HG03064 (cell line): Measurements from ENCODE around the gene FYCO1.

ENCODE experiments used
- ATAC-seq: cut with Tn5 transposase; IDR thresholded peaks from one replicate; pipeline ENCODE4 v1.9.1; 2021; ENCODE audit warnings: low read depth; ENCODE audit not compliant: unreplicated experiment

Gene FYCO1

GRCh38 chr3:45966950-45967640, 28.5 kb downstream of the FYCO1 start:
- ATAC-seq: no peak

GRCh38 chr3:45966371-45966791, 29.2 kb downstream of the FYCO1 start:
- no peak for ATAC-seq

- no peak for ATAC-seq
Observed at GRCh38 chr3:45965653-45966052, 30.0 kb downstream of the FYCO1 start.

- no peak for ATAC-seq
Observed at GRCh38 chr3:45965253-45965652, 30.4 kb downstream of the FYCO1 start.

- ATAC-seq: no peak
Observed at GRCh38 chr3:45964139-45964538, 31.5 kb downstream of the FYCO1 start.

GRCh38 chr3:45962033-45962432, 33.6 kb downstream of the FYCO1 start:
- no peak for ATAC-seq

- no peak for ATAC-seq
Observed at GRCh38 chr3:45960289-45960688, 35.3 kb downstream of the FYCO1 start.

- ATAC-seq: no peak
Observed at GRCh38 chr3:45959201-45959600, 36.4 kb downstream of the FYCO1 start.

- no peak for ATAC-seq
Observed at GRCh38 chr3:45958321-45958791, 37.3 kb downstream of the FYCO1 start.

- no peak for ATAC-seq
Observed at GRCh38 chr3:45957586-45957985, 38.0 kb downstream of the FYCO1 start.

- no peak for ATAC-seq
Observed at GRCh38 chr3:45955706-45956105, 39.9 kb downstream of the FYCO1 start.

GRCh38 chr3:45955017-45955647, 40.5 kb downstream of the FYCO1 start:
- no peak for ATAC-seq

GRCh38 chr3:45954306-45954705, 41.3 kb downstream of the FYCO1 start:
- no peak for ATAC-seq

GRCh38 chr3:45953536-45953935, 42.1 kb downstream of the FYCO1 start:
- no peak for ATAC-seq

- ATAC-seq: no peak
Observed at GRCh38 chr3:45952456-45952855, 43.2 kb downstream of the FYCO1 start.

GRCh38 chr3:45951946-45952345, 43.7 kb downstream of the FYCO1 start:
- no peak for ATAC-seq

GRCh38 chr3:45950686-45951600, 44.7 kb downstream of the FYCO1 start:
- no peak for ATAC-seq

GRCh38 chr3:45950131-45950530, 45.5 kb downstream of the FYCO1 start:
- ATAC-seq: no peak

GRCh38 chr3:45949432-45949831, 46.2 kb downstream of the FYCO1 start:
- no peak for ATAC-seq

GRCh38 chr3:45948881-45949280, 46.7 kb downstream of the FYCO1 start:
- no peak for ATAC-seq

- ATAC-seq: no peak
Observed at GRCh38 chr3:45948311-45948781, 47.3 kb downstream of the FYCO1 start.
